Cardiac septum (tissue), 1 donor: ENCODE results near the gene SPATC1L. TPM values are rescaled to one million over a fixed set of nuclear protein-coding genes. Genes with fewer than 3 reads are reported as not detected.
A peak's percentile ranks its signal among the peaks of the same experiment; 100 is the strongest.

Experiments used
- DNase-seq: peaks from one replicate; pipeline ENCODE4 v3.0.0-alpha.2; 2020; ENCODE audit warnings: low spot score
- intact Hi-C: fragments of 100-400 bp; cut with DNase I; formaldehyde crosslinking; loops from one replicate; pipeline ENCODE4 v1.14.0; 2022
- total RNA-seq: library from RNA; stranded (reverse); fragmentation: NEBNext Ultra II Directional; extraction: Animal tissue kit (Norgen Biotek cat#: 25700); gene quantifications from one replicate; pipeline ENCODE4 v1.2.1, GENCODE V29; 2021
- donor health status: DM: no; HTN: no; CAD: no.

Gene SPATC1L
- total RNA-seq, 1 donor from 2014 or later, result 7.3 TPM

DNA sequence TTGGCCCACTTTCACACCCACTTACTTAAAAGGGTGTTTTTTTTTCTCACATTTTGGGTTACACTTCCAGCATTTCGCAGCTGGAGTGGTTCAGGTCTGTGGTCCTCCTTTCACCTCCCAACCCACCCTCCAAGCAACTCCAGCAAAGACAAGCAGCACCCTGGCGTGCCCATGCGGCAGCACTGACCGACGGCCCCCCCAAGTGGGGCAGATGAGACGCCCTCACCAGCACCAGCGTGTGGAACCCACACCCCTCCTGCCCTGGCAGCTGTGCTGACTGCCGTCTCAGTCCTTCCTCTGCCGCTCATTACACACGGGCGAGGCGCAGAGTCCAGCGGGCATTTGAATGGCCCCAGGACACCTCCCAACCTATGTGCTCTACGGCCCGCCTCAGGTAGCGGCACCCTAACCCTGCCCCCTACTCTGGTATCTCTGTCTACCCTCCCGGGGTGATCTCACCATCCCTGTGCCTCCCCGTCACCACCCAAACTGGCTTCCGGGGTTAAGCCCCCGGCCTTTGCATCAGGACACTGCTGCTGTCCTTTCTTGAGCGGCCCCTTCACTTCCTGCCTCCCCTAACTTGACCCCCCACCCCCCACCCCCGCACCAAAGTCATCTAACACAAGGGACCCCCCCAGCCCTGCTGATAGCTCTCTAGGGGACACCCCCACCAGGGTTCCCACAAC is 33.4 kb upstream of the SPATC1L start:
- intact Hi-C loops, result no loop called here
- DNase-seq, result no peak

GRCh38 chr21:46216132-46216747 is 32.0 kb upstream of the SPATC1L start:
- intact Hi-C loops, result no loop called here
- DNase-seq, result peak; percentile 68

DNA sequence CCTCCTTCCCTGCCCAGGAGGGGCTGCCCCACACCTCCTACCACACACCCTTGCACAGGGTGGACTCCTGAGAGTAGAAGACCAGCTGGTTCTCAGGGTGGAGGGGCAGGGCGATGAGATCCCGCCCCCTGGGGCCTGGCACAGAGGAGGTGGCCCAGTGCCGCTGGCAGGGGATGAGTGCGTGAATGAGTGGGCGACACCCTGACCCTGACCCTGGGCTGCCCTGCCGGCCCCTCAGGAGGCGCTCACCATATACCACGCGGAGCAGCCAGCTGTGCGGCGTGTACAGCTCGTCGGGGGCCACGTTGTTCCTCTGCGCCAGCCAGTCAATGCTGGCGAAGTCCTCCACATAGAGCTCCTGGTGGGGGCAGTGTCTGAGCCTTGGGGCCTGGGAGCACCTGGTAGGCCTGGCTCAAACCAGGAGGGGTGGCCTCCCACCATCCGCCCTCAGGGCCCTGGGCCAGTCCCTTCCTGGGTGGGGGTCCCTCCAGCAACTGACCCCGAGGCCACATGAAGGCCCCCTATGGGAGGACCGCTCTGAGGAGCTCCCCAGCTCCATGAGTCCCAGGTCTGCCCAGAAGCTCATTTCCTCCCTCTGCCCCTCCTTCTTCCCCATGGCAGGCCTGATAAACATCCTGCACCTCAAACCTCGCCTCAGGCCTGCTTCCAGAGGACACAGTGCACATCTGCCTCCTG is 31.3 kb upstream of the SPATC1L start:
- DNase-seq, result peak; percentile 60
- intact Hi-C loops, result no loop called here

- intact Hi-C loops, result no loop called here
These were observed 30.4 kb upstream of the SPATC1L start for GRCh38 chr21:46214478-46215340.

GRCh38 chr21:46213620-46214286 is 29.5 kb upstream of the SPATC1L start:
- intact Hi-C loops, result no loop called here
- DNase-seq, result peak; percentile 74

More at GRCh38 chr21:46214478-46215340, 30.4 kb upstream of the SPATC1L start:
- DNase-seq, result peak; percentile 39

DNA sequence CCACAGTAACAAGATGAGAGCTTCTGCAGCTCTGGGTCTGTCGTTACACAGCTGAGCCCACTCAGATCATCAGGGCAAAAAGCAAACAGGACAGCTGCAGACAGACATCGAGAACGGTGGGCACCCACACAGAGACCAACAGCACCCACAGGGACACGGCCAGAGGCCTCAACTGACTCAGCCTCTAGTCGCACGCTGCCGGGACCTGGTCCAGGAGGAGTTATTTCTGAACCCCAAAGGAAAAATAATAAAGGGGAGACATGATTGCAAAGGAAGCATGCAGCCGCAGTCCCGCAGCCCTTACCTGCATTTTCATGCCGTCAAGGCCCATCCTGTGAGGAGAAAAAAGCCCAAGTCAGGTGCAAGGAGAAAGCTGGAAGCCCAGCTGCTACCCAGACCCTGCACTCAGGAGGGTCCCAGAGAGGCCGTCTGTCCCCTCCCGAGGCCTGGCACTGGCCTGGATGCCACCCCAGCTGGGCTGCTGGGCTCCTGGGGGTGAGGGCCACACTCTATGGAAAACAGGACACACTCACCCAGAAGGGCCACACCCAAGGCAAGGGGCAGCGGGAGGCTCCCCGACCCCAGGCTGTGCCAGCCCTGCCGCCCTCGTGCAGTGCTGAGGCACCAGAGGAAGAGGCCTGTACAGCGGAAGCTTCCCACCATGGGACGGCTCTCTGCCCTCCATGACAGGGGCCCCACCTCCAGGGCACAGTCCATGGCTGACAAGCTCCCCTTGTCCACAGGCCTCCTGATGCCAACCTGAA is 28.6 kb upstream of the SPATC1L start:
- peak; percentile 63 for DNase-seq
- intact Hi-C loops, result no loop called here

DNA sequence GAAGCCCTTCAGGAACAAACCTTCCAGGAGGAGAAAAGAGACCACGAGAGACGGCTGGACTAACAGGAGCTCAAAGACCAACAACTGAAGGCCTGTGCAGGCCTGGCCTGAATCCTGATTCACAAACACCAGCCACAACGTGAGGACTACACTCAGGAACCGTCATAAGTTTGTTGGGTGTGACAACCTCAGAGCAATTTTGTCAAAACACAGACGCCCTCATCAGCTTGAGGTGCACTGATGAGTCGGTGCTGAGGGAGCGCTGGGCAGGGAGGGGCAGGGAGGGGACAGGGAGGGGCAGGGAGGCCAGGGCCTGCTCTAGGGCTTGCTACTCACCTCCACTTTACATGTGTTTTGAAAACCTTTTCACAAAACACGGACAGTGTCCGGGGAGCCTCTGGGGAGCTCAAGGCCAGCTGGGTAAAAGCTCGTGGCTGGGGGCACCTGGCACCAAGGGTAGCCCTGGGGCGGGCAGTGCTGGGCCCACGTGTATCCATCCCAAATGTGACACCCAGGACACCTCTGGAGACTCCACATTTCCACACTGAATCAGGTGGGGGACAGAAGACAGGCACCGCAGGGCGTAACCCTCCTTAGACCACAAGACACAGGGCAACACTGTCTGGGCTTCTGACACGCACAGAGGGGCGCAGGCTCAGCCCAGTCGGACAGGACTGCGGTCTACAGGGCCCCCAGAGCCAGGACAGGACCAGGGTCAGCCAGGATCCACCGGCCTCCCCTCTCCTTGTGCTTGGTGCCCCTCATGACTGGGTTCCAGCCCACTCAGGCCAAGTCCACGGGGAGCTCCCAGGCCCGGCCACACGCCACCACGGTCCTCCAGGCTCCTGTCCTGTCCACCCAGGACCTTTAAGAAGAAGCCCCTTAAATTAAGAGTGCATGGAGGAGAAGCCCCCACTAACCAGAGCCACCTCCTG is 27.8 kb upstream of the SPATC1L start:
- intact Hi-C loops, result no loop called here
- peak; percentile 69 for DNase-seq

- intact Hi-C loops, result no loop called here
- peak; percentile 50 for DNase-seq
These were observed 27.1 kb upstream of the SPATC1L start for GRCh38 chr21:46211376-46211775.

- DNase-seq, result peak; percentile 67
- intact Hi-C loops, result no loop called here
These were observed 26.3 kb upstream of the SPATC1L start for GRCh38 chr21:46210378-46211136.

GRCh38 chr21:46208761-46209721 is 24.8 kb upstream of the SPATC1L start:
- intact Hi-C loops, result no loop called here
- DNase-seq, result peak; percentile 70

DNA sequence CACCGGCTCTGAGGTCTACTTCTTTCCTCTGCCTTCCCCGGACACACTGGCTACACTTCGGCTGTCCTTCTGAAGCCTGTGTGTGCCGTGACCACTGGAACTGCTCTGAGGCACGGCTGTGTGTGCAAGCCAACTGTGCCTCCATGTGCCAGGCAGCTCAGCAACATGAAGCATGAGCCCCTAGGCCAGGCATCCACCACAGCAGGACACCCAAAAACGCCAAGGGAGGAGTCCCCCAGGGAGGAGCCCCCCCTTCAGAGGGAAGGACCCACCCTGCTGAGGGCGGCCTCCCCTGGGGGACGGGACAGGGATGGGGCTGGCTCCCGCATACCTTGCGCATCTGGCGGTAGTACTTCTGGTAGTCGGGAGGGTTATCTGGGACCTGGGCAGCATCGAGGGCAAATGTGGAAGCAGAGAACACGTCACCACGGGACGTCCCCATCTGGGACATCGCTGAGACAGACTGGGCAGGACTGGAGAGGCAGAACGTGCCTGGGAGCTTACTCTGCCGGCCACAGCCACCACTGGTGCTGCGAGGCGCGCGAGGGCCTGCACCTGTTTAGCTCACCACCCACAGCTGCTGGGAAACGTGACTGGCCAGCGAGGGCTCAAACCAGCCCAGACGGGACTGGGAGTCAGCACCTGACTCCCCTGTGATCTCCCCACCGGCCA is 23.8 kb upstream of the SPATC1L start:
- intact Hi-C loops, result no loop called here
- peak; percentile 72 for DNase-seq

- peak; percentile 58 for DNase-seq
- intact Hi-C loops, result no loop called here
These were observed 23.0 kb upstream of the SPATC1L start for GRCh38 chr21:46207006-46207919.

GRCh38 chr21:46206163-46207005 is 22.1 kb upstream of the SPATC1L start:
- DNase-seq, result peak; percentile 72
- intact Hi-C loops, result no loop called here
